ENCODE results near the gene BAIAP2. TPM values are rescaled to one million over a fixed set of nuclear protein-coding genes. Genes with fewer than 3 reads are reported as not detected.

BAIAP2 gene
- total RNA-seq, 1 donor from 2014 or later, result 5.5 TPM

GRCh38 chr17:81128338-81128737, 93.4 kb downstream of the BAIAP2 start:
- Mint-ChIP-seq H3K4me3 (no peak overlapping the region), H3K36me3 (ENCODE audit: low read depth) (no peaks in the 10 kb centered on the region), H3K9me3 (no peaks in the 10 kb centered on the region), H3K4me1 (no peaks in the 10 kb centered on the region), H3K27me3 (no peaks in the 10 kb centered on the region), H3K27ac (no peak overlapping the region)
- intact Hi-C loops (cut with micrococcal nuclease), result no loop called here
- DNase-seq, result no peak

GRCh38 chr17:81128774-81129173, 93.8 kb downstream of the BAIAP2 start:
- no peak for DNase-seq
- H3K9me3 Mint-ChIP-seq, result no peaks in the 10 kb centered on the region
- no peak overlapping the region for H3K27ac Mint-ChIP-seq
- no peaks in the 10 kb centered on the region for H3K4me1 Mint-ChIP-seq
- no peak overlapping the region for H3K4me3 Mint-ChIP-seq
- intact Hi-C loops (cut with micrococcal nuclease), result no loop called here
- H3K36me3 Mint-ChIP-seq (ENCODE audit: low read depth), result no peaks in the 10 kb centered on the region
- H3K27me3 Mint-ChIP-seq, result no peaks in the 10 kb centered on the region

- no peak overlapping the region for H3K27ac Mint-ChIP-seq
- H3K36me3 Mint-ChIP-seq (ENCODE audit: low read depth), result no peaks in the 10 kb centered on the region
- intact Hi-C loops (cut with micrococcal nuclease), result no loop called here
- DNase-seq, result no peak
- H3K9me3 Mint-ChIP-seq, result no peaks in the 10 kb centered on the region
- no peak overlapping the region for H3K4me3 Mint-ChIP-seq
- H3K4me1 Mint-ChIP-seq, result no peaks in the 10 kb centered on the region
- no peaks in the 10 kb centered on the region for H3K27me3 Mint-ChIP-seq
These were observed 94.3 kb downstream of the BAIAP2 start for GRCh38 chr17:81129289-81129688.

- Mint-ChIP-seq H3K4me3 (no peak overlapping the region), H3K9me3 (no peaks in the 10 kb centered on the region), H3K27ac (no peak overlapping the region), H3K4me1 (no peaks in the 10 kb centered on the region), H3K36me3 (ENCODE audit: low read depth) (no peaks in the 10 kb centered on the region), H3K27me3 (no peaks in the 10 kb centered on the region)
- intact Hi-C loops (cut with micrococcal nuclease), result no loop called here
- DNase-seq, result no peak
These were observed 94.9 kb downstream of the BAIAP2 start for GRCh38 chr17:81129711-81130367.

GRCh38 chr17:81130385-81131361, 95.7 kb downstream of the BAIAP2 start:
- DNase-seq, result no peak
- intact Hi-C loops (cut with micrococcal nuclease), result no loop called here
- no peaks in the 10 kb centered on the region for H3K4me1 Mint-ChIP-seq
- H3K27me3 Mint-ChIP-seq, result no peaks in the 10 kb centered on the region
- no peaks in the 10 kb centered on the region for H3K36me3 Mint-ChIP-seq (ENCODE audit: low read depth)
- no peak overlapping the region for H3K27ac Mint-ChIP-seq
- H3K9me3 Mint-ChIP-seq, result no peaks in the 10 kb centered on the region
- no peak overlapping the region for H3K4me3 Mint-ChIP-seq

- intact Hi-C loops (cut with micrococcal nuclease), result no loop called here
- no peaks in the 10 kb centered on the region for H3K27me3 Mint-ChIP-seq
- no peaks in the 10 kb centered on the region for H3K36me3 Mint-ChIP-seq (ENCODE audit: low read depth)
- no peak overlapping the region for H3K27ac Mint-ChIP-seq
- H3K9me3 Mint-ChIP-seq, result no peaks in the 10 kb centered on the region
- no peaks in the 10 kb centered on the region for H3K4me1 Mint-ChIP-seq
- H3K4me3 Mint-ChIP-seq, result no peak overlapping the region
- no peak for DNase-seq
These were observed 96.7 kb downstream of the BAIAP2 start for GRCh38 chr17:81131486-81132196.

GRCh38 chr17:81132197-81132540, 97.2 kb downstream of the BAIAP2 start:
- H3K4me1 Mint-ChIP-seq, result no peaks in the 10 kb centered on the region
- DNase-seq, result no peak
- no peaks in the 10 kb centered on the region for H3K36me3 Mint-ChIP-seq (ENCODE audit: low read depth)
- intact Hi-C loops (cut with micrococcal nuclease), result no loop called here
- no peaks in the 10 kb centered on the region for H3K27me3 Mint-ChIP-seq
- no peak overlapping the region for H3K27ac Mint-ChIP-seq
- H3K4me3 Mint-ChIP-seq, result no peak overlapping the region
- no peaks in the 10 kb centered on the region for H3K9me3 Mint-ChIP-seq

- intact Hi-C loops (cut with micrococcal nuclease), result no loop called here
- Mint-ChIP-seq H3K36me3 (ENCODE audit: low read depth) (no peaks in the 10 kb centered on the region), H3K9me3 (peaks cover 7% of the 10 kb centered on the region), H3K4me1 (no peaks in the 10 kb centered on the region), H3K4me3 (no peak overlapping the region), H3K27me3 (no peaks in the 10 kb centered on the region), H3K27ac (no peak overlapping the region)
- DNase-seq, result no peak
These were observed 98.1 kb downstream of the BAIAP2 start for GRCh38 chr17:81132770-81133723.

GRCh38 chr17:81134064-81134781, 99.3 kb downstream of the BAIAP2 start:
- Mint-ChIP-seq H3K27ac (no peak overlapping the region), H3K36me3 (ENCODE audit: low read depth) (no peaks in the 10 kb centered on the region), H3K9me3 (peaks cover 13% of the 10 kb centered on the region)

GRCh38 chr17:81135505-81136278, 100.7 kb downstream of the BAIAP2 start:
- Mint-ChIP-seq H3K4me1 (no peaks in the 10 kb centered on the region), H3K9me3 (peaks cover 13% of the 10 kb centered on the region), H3K36me3 (ENCODE audit: low read depth) (no peaks in the 10 kb centered on the region), H3K27me3 (no peaks in the 10 kb centered on the region), H3K27ac (no peak overlapping the region), H3K4me3 (no peak overlapping the region)
- DNase-seq, result no peak
- intact Hi-C loops (cut with micrococcal nuclease), result no loop called here

More at GRCh38 chr17:81134064-81134781, 99.3 kb downstream of the BAIAP2 start:
- H3K27me3 Mint-ChIP-seq, result no peaks in the 10 kb centered on the region
- H3K4me1 Mint-ChIP-seq, result no peaks in the 10 kb centered on the region
- intact Hi-C loops (cut with micrococcal nuclease), result no loop called here
- DNase-seq, result no peak
- H3K4me3 Mint-ChIP-seq, result no peak overlapping the region

- H3K9me3 Mint-ChIP-seq, result peaks cover 13% of the 10 kb centered on the region
- intact Hi-C loops (cut with micrococcal nuclease), result no loop called here
- H3K27ac Mint-ChIP-seq, result no peak overlapping the region
- H3K4me1 Mint-ChIP-seq, result no peaks in the 10 kb centered on the region
- no peak for DNase-seq
- H3K4me3 Mint-ChIP-seq, result no peak overlapping the region
- H3K36me3 Mint-ChIP-seq (ENCODE audit: low read depth), result no peaks in the 10 kb centered on the region
- no peaks in the 10 kb centered on the region for H3K27me3 Mint-ChIP-seq
These were observed 101.4 kb downstream of the BAIAP2 start for GRCh38 chr17:81136366-81136765.

GRCh38 chr17:81137248-81137647, 102.3 kb downstream of the BAIAP2 start:
- H3K27me3 Mint-ChIP-seq, result no peaks in the 10 kb centered on the region
- intact Hi-C loops (cut with micrococcal nuclease), result no loop called here
- peaks cover 13% of the 10 kb centered on the region for H3K9me3 Mint-ChIP-seq
- H3K4me3 Mint-ChIP-seq, result no peak overlapping the region
- H3K36me3 Mint-ChIP-seq (ENCODE audit: low read depth), result no peaks in the 10 kb centered on the region
- H3K27ac Mint-ChIP-seq, result no peak overlapping the region
- no peaks in the 10 kb centered on the region for H3K4me1 Mint-ChIP-seq
- no peak for DNase-seq
